Measurements from ENCODE around the gene MCOLN2.

The MCOLN2 gene

DNA sequence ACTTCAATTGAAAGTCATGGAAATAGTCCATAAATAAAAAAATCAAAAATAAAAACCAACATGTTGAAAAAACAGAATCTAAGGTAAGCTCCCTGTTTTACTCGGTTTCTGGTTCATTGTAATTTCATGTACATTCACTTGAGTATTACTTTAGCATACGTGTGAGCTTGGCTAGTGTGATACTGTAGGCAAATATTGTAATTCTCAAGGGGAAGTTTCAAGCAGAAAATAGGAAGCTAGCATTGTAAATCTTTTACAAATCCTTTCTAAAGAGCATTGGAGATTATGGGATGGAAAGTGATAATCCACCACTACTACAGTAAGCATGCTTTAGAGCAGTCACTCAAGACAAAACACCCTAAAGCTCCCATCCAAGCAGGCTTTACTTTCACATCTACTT is 100.6 kb downstream of the MCOLN2 start:
- no peak for DNase-seq (ENCODE audit: low read depth)

DNA sequence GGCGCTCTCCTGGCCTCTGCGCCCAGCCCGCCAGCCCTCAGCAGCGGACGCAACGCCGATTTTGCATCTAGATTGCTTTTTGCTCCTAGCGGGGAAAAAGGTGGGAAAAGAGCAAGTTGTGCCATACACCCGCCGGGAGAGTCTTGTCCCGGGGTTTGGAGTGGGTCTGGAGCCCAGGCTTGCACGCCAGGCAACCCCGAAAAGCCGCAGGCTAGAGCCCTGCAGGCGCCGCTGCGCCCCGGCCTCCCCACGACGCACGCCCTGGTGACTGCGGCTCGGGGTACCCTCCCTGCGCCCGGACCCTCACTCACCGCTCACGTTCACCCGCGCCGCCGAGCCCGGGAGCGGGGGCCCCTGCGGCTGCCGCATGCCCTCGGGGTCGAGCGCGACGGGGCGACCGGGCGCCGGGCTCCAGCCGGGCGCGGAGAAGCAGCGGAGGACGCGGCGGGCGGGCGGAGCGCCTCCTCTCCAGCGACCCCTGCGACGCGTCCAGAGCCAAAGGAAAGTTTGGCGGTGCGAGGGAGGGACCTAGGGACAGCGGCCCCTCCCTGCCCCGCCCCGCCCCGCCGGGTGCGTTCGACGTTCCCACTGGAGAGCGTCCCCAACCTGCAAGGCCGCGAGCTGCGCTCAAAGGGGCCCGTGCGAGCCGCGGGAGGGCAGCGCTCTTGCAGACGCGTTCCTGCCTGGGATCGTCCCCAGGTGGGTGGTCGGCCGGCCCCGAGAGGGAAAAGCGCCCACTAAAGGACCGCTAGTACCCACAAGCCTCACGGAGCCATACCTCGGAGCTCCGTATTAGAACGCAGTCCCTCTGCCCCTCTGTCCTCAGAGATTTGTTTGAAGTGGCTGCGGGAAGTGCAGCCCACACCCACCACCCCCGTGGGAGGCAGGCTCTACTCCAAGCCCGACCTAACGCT is 104.0 kb downstream of the MCOLN2 start, which contains the start of gene LPAR3:
Gene LPAR3 (minus strand): TSS at position 502 of the 914 bp plus-strand sequence. CDS start 27,086 bp downstream, outside the sequence.
- DNase-seq (ENCODE audit: low read depth): no peak

DNA sequence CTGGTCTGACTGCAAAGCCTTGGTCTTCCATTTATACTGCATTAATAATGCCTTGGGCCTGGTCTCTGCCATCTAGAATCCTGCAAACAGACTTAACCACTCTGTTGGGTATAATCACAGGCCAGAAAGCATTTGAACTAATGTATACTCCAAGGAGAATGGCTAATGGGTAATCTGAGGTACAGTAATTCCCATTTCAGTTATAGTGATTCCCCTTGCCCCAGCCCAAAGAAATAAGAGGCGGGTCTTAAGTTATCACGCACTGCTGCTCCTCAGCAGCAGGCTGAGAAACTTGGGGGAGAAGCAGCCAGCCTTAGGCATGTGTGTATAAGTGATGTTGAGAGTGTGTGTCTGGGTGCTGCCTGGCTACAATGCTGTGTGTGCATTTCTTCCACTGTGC is 106.3 kb downstream of the MCOLN2 start:
- DNase-seq (ENCODE audit: low read depth): no peak

DNA sequence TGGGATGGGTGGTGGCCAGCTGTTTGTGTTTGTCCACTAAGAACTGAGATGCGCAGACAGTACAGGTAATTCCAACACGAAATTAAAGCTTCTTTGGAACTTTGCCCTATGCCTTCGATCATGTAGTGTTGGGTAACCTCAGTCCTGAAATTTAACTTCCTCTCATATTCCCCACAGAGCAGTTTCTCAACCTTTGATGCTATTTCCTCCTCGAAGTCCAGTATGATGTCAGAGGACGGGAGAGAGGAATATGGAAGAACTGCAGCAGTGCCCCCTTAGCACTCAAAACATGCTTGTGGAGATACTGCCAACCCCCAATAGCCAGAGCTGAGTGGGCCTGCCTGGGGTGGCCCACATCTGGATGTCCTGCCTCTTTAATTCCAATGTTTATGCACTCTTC is 107.5 kb downstream of the MCOLN2 start:
- DNase-seq (ENCODE audit: low read depth): no peak

DNA sequence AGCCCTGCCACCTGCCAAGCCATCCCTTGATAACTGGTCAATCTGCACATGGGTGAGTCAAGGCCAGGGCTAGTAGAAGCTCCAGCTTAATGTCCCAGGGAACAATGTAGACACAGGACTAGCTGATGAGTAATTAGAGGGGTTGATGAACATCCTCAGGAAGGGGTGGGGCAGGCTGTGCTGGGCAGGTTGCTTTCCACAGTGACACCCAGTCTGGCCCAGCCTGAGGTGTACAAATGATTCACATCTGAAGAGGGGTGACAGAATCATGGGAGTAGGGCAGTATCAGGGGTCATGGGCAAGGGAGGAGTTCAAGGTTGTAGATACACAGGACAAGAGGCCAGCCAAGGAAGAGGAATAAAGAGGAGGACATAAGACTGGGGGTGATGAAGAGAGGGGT is 108.2 kb downstream of the MCOLN2 start:
- DNase-seq (ENCODE audit: low read depth): no peak

DNA sequence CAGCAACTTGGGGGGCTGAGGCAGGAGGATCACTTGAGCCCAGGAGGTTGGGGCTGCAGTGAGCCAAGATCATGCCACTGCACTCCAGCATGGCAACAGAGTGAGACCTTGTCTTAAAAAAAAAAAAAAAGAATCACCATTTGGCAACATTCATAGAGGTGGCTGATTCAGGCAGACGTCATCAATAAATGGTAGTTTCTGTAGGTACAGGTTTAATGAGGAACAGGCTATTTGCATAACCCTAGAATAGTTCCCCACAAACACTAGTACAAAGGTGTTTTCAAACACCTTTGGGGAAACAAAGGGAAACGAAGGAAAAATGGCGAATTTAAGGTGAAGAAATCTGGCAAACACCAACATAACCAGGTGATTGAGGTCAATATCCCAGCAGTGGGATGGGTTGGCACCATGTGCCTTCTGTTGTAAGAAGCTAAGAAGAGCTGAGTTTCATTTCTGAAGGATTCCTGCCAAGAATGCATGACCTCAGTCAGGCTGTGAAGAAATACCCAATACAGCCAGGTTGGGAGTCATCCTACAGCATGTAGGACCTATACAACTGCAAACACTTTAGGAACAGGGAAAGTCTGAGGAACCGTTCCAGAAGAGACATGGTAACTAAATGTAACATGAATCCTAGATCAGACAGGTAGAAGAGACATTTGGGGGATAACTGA is 109.5 kb downstream of the MCOLN2 start:
- DNase-seq (ENCODE audit: low read depth): peak; percentile 9

DNA sequence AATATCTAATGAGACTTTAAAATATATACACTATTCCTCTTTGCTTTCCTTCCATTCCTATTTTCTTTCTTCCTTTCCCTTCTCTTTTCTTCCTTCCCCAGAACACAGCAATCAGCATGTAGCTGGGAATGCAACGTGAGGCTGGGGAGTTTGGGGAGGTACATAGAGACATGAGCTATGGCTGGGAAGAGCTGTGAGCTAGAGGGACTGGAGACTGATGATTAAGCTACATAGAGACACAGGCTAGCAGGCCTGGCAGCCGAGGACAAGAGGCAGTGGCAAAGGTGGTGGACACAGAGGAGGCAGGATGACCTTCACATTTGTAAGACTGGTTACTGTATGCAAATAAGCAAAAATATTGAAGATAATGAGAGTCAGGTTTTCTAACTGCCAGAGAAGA is 111.4 kb downstream of the MCOLN2 start:
- DNase-seq (ENCODE audit: low read depth): no peak

DNA sequence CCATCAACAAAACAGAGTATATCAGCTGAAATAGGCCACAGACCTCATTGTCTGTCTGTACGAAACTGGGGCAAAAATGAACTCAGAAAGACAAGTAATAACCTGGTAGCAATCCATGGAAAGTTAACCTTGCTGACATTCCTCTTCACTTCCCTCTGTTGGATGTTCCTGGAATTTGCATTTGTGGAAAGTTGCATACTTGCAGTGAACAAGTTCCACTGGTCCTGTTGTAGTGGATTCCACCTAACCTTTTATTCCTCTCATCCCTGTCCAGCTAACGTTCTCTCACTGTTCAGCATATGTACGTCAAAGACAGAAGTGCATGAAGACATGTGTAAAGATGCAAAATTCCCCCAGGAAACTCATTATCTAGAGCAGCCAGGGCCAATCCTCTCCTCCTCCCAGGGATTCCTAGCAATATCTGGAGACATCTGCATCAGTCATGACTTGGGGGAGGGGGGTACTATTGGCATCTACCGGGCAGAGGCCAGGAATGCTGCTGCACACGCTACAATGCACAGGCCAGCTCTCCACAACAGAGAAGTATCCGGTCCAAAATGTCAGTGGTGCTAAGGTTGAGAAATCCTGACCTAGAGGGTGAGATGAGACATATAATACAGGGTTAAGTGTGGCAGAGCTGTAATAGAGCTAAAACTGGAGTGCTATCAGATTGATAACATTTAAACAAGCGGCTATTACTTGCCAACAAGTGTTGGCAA is 112.1 kb downstream of the MCOLN2 start:
- DNase-seq (ENCODE audit: low read depth): no peak

DNA sequence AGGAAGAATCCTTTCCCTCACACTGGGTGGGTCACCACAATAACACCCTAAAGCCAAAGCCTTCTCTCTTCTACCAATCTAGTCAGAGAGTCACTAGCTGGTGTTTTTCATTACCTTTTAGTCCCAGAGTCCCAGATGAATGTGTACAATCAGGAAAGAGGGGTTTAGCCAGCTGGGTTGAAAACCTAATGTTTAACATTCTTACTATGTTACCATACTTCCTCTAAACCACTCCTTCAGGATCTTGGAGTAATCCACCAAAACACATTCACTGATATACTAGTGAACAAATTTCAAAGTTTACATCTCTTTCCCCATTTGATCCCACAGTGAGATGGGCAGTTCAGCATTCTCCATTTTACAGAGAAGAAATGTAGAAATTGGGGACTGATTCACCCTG is 113.6 kb downstream of the MCOLN2 start:
- peak; percentile 13 for DNase-seq (ENCODE audit: low read depth)

DNA sequence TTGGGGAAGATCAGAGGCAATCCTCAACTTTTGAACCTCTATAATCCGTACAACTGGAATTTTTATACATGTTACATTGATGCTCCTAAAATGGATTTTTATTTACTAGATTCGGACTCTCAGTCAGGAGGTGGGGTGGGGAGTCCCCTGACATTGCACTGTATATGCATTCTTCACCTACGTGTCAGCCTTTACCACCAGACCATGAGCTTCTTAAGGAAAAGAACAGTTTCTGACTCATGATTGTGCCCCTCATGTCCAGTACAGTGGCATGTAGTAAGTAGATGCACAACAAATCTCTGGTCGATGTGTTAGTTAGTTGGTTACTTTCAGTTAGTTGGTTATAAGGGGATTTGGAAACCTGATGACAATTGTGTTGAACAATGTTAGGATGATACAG is 119.3 kb downstream of the MCOLN2 start:
- peak; percentile 47 for DNase-seq (ENCODE audit: low read depth)

DNA sequence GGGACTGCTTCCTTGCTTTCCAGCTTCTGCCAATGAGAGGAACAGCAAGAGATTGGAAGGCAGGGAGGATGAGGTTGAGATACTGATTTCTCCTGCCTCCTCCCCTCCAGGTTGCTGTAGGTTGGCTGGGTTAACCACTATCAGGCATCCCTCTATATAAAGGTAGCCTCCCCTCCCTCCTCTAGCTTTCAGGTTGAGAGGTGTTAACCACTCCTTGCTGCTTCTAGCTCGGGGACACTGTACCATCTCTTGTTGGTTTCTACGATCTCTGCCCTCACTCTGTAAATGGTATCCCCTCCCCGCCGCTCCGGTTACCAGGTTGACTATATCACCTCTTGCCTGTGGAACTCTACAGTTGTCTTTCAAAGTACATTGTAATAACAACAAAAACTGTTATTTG is 120.6 kb downstream of the MCOLN2 start:
- no peak for DNase-seq (ENCODE audit: low read depth)
